CD4-positive, alpha-beta T cell (primary cell): ENCODE data around the gene TULP4. TPM values are rescaled to one million over a fixed set of nuclear protein-coding genes. Genes with fewer than 3 reads are reported as not detected.
A peak's percentile ranks its signal among the peaks of the same experiment; 100 is the strongest.

ENCODE experiments used
- ATAC-seq: fragments of 200-7000 bp; cut with Tn5 transposase; one replicate; pipeline ENCODE4 v1.10.0; 2022; ENCODE audit warnings: mild to moderate bottlenecking; ENCODE audit not compliant: poor library complexity
- CTCF ChIA-PET: fragments of 350-600 bp; sonication (Branson Sonifier 250); formaldehyde crosslinking; loops from one replicate; lab custom pipeline; 2021; ENCODE audit warnings: antibody characterized with exemption, inconsistent platforms; lab: Charles Lee
- POLR2A ChIA-PET: fragments of 350-600 bp; sonication (Branson Sonifier 250); formaldehyde crosslinking; loops from one replicate; lab custom pipeline; 2021; ENCODE audit warnings: antibody characterized with exemption, inconsistent platforms; lab: Charles Lee
- DNase-seq, 14 experiments: peaks; one replicate each; pipeline ENCODE4 v3.0.0-alpha.2; 2013 to 2020; ENCODE audit warnings: mixed read lengths in 2 of 14
- H3K27ac ChIP-seq, 2 donors: one replicate each; pipeline versions ENCODE4 v1.5.1 to v1.7.0; 2013; ENCODE audit warnings: low read length in 2 of 2, low read depth in 1 of 2, mild to moderate bottlenecking in 1 of 2
- H3K27me3 ChIP-seq, 2 experiments: 1 replicate in 1 of 2; 2 replicates in 1 of 2; pipeline versions ENCODE4 v1.6.1 to v1.7.0; 2013; ENCODE audit warnings: low read length in 2 of 2, control low read depth in 1 of 2, mild to moderate bottlenecking in 1 of 2, moderate library complexity in 1 of 2; ENCODE audit not compliant: insufficient read depth in 2 of 2, control insufficient read depth in 1 of 2
- H3K36me3 ChIP-seq: one replicate; pipeline ENCODE4 v1.6.1; 2013; ENCODE audit warnings: low read length, control low read depth; ENCODE audit not compliant: insufficient read depth
- H3K4me1 ChIP-seq: one replicate; pipeline ENCODE4 v1.6.1; 2013; ENCODE audit warnings: low read length, control low read depth; ENCODE audit not compliant: insufficient read depth
- H3K4me3 ChIP-seq: one replicate; pipeline ENCODE4 v1.5.1; 2013; ENCODE audit warnings: mild to moderate bottlenecking, low read length, moderate library complexity
- H3K9me3 ChIP-seq, 2 experiments: 1 replicate in 1 of 2; 2 replicates in 1 of 2; pipeline versions ENCODE4 v1.6.1 to v1.7.0; 2013; ENCODE audit warnings: low read length in 2 of 2, mild to moderate bottlenecking in 2 of 2, control low read depth in 1 of 2, moderate library complexity in 1 of 2; ENCODE audit not compliant: control insufficient read depth in 1 of 2, insufficient read depth in 1 of 2
- H3K27ac Mint-ChIP-seq: one replicate; pipeline ENCODE4 v1.8.0; 2020; ENCODE audit warnings: mixed read lengths
- H3K27me3 Mint-ChIP-seq: one replicate; pipeline ENCODE4 v1.8.0; 2021; ENCODE audit warnings: mixed read lengths
- H3K36me3 Mint-ChIP-seq: one replicate; pipeline ENCODE4 v1.8.0; 2021; ENCODE audit warnings: low read depth, mixed read lengths
- H3K4me1 Mint-ChIP-seq: one replicate; pipeline ENCODE4 v1.8.0; 2021; ENCODE audit warnings: low read depth, mixed read lengths
- H3K4me3 Mint-ChIP-seq: one replicate; pipeline ENCODE4 v1.8.0; 2020; ENCODE audit warnings: mild to moderate bottlenecking, mixed read lengths
- H3K9me3 Mint-ChIP-seq: one replicate; pipeline ENCODE4 v1.8.0; 2020; ENCODE audit warnings: mixed read lengths
- CTCF ChIP-seq: fragments of 200-600 bp; IDR thresholded peaks from one replicate; pipeline ENCODE4 v1.8.0; 2022; ENCODE audit warnings: antibody characterized with exemption, mild to moderate bottlenecking
- intact Hi-C, 2 experiments: fragments of 100-400 bp; cut with DNase I in 1 of 2; cut with micrococcal nuclease in 1 of 2; formaldehyde crosslinking; loops; one replicate each; pipeline versions ENCODE4 v1.15.1 to v1.9.0; 2023 to 2025; cut with DNase I, micrococcal nuclease
- total RNA-seq, 174 experiments: library from RNA in 2 of 174; stranded (reverse) in 2 of 174; gene quantifications; one replicate each; pipeline ENCODE4 v1.2.3 and lab custom pipeline; 2021 to 2026

Gene TULP4
- total RNA-seq, 2 experiments from 2014 or later, result 66.1 to 68.2 TPM

DNA sequence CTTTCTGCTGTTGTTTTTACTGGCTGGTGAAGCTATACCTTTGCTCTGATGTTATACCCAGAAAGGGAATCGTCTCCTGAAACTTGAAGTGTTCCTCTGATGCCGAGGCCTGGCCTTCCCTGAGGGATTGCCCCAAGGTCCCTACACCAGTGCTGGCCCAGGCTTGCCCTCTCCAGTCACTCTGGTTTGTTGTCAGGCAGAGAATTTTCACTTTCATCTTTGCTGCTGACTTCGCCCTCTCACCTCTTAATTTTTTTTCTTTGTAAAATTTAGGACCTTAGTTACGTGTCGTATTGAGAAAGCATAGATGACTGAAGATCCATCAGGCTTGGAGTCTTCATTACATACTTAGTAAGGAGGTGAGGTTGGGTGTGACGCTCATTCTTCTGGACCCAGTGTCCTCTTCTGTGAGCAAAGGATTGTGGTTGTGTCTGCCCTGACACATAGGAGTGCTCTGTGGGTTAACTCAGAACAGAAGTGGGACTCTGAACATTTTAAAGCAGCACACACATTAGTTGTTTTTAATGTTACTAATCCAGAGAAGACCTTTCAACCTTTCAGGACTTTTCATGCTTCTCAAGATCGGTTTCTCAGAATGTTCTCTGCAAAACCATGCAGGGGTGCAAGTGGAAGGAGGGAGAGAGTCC, 45.4 kb downstream of the TULP4 start:
- H3K36me3 Mint-ChIP-seq, result peaks cover 9% of the 10 kb centered on the region
- Histone ChIP-seq H3K9me3 (no peaks in the 10 kb centered on the region), H3K27me3 (no peaks in the 10 kb centered on the region), H3K4me1 (peaks cover 20% of the 10 kb centered on the region), H3K36me3 (no peaks in the 10 kb centered on the region), H3K27ac (no peak overlapping the region), H3K4me3 (no peak overlapping the region)
- no peak for TF ChIP-seq CTCF
- ChIA-PET CTCF (no interaction called here), POLR2A (no interaction called here)
- ATAC-seq (no peak), DNase-seq (no peak)
- H3K4me1 Mint-ChIP-seq, result peaks cover 51% of the 10 kb centered on the region
- no peaks in the 10 kb centered on the region for H3K27me3 Mint-ChIP-seq
- no peak overlapping the region for H3K27ac Mint-ChIP-seq
- intact Hi-C loops, result no loop called here
- no peak overlapping the region for H3K4me3 Mint-ChIP-seq
- H3K9me3 Mint-ChIP-seq, result no peaks in the 10 kb centered on the region

- DNase-seq, result peak in 1 of 14 experiments; percentile 4
- Histone ChIP-seq H3K4me3 (no peak overlapping the region), H3K36me3 (no peaks in the 10 kb centered on the region), H3K9me3 (no peaks in the 10 kb centered on the region), H3K4me1 (peaks cover 20% of the 10 kb centered on the region), H3K27me3 (no peaks in the 10 kb centered on the region), H3K27ac (no peak overlapping the region)
- ChIA-PET POLR2A (no interaction called here), CTCF (no interaction called here)
- TF ChIP-seq CTCF, result no peak
- H3K36me3 Mint-ChIP-seq, result peaks cover 5% of the 10 kb centered on the region
- no peak for ATAC-seq
- H3K4me1 Mint-ChIP-seq, result peaks cover 51% of the 10 kb centered on the region
- H3K4me3 Mint-ChIP-seq, result no peak overlapping the region
- intact Hi-C loops, result no loop called here
- no peaks in the 10 kb centered on the region for H3K27me3 Mint-ChIP-seq
- no peaks in the 10 kb centered on the region for H3K9me3 Mint-ChIP-seq
- H3K27ac Mint-ChIP-seq, result no peak overlapping the region
These were observed 46.3 kb downstream of the TULP4 start for GRCh38 chr6:158358450-158359077.

DNA sequence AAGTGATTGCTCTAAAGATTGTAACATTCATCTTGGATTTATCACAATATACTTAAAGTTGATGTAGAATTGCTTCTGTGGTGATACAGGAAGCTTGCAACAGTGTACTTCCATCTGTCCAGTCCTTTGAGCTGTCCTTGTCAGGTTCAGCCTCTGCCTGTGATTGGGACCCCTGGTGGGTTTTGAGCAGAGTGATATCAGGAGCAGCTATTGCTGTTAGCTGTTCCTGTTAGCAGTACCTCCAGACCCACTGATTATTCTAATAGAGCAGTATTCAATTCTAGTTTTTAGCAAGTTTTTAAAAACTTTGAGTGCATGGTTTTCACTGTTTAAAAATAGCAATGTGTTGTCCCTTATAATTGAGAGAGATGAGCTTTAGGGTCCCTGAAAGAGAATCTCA, 48.8 kb downstream of the TULP4 start:
- H3K4me1 Mint-ChIP-seq, result peaks cover 40% of the 10 kb centered on the region
- H3K27me3 Mint-ChIP-seq, result no peaks in the 10 kb centered on the region
- TF ChIP-seq CTCF, result no peak
- CTCF ChIA-PET, result interaction anchor here (1.5 kb wide), 1 partner anchor 140 kb away, joined by 4 read pairs; no protein-coding TSS in a partner anchor
- H3K36me3 ChIP-seq, result no peaks in the 10 kb centered on the region
- intact Hi-C loops, result no loop called here
- ATAC-seq (no peak), DNase-seq (no peak)
- no peaks in the 10 kb centered on the region for H3K9me3 Mint-ChIP-seq
- H3K4me3 Mint-ChIP-seq, result no peak overlapping the region
- peaks cover 4% of the 10 kb centered on the region for H3K36me3 Mint-ChIP-seq
- H3K27ac ChIP-seq, result no peak overlapping the region
- no peak overlapping the region for H3K4me3 ChIP-seq
- POLR2A ChIA-PET, result no interaction called here
- H3K27me3 ChIP-seq, result no peaks in the 10 kb centered on the region
- H3K27ac Mint-ChIP-seq, result no peak overlapping the region
- no peaks in the 10 kb centered on the region for H3K9me3 ChIP-seq
- H3K4me1 ChIP-seq, result peaks cover 21% of the 10 kb centered on the region
